SK-N-SH treated with all-trans-retinoic acid at 6 μM for 48 hours (cell line): ENCODE results near the gene TMEM164.

ENCODE experiments used
- ATAC-seq: fragments of 200-7000 bp; cut with Tn5 transposase; 3 replicates; pipeline ENCODE4 v1.9.1; 2020; ENCODE audit warnings: mild to moderate bottlenecking, moderate library complexity
- ARNTL ChIP-seq: fragments of 450-650 bp; formaldehyde crosslinking; IDR thresholded peaks from 2 replicates; pipeline ENCODE4 v1.5.0; 2020; ENCODE audit warnings: low read depth, mild to moderate bottlenecking, moderate library complexity, borderline replicate concordance
- BACH2 ChIP-seq: fragments of 250-450 bp; sonication (Bioruptor Pico); IDR thresholded peaks from 2 replicates; pipeline ENCODE4 v1.9.0; 2021; ENCODE audit warnings: mild to moderate bottlenecking, borderline replicate concordance
- CSDC2 ChIP-seq: fragments of 250-450 bp; sonication (Bioruptor Pico); IDR thresholded peaks from 2 replicates; pipeline ENCODE4 v1.5.0; 2020; ENCODE audit warnings: mild to moderate bottlenecking, moderate library complexity
- ESRRG ChIP-seq: fragments of 250-450 bp; sonication (Bioruptor Pico); IDR thresholded peaks from 2 replicates; pipeline ENCODE4 v1.6.1; 2021; ENCODE audit warnings: mild to moderate bottlenecking
- GLIS3 ChIP-seq: fragments of 250-450 bp; sonication (Bioruptor Pico); IDR thresholded peaks from 2 replicates; pipeline ENCODE4 v1.5.0; 2020; ENCODE audit warnings: mild to moderate bottlenecking, moderate library complexity
- ISL1 ChIP-seq: fragments of 250-450 bp; sonication (Bioruptor Pico); IDR thresholded peaks from 2 replicates; pipeline ENCODE4 v2.1.2; 2022; ENCODE audit warnings: mild to moderate bottlenecking, moderate library complexity
- OSR1 ChIP-seq: fragments of 250-450 bp; sonication (Bioruptor Pico); IDR thresholded peaks from 2 replicates; pipeline ENCODE4 v1.8.0; 2022; ENCODE audit warnings: moderate library complexity, mild to moderate bottlenecking, inconsistent platforms
- PPARA ChIP-seq: fragments of 250-450 bp; sonication (Bioruptor Pico); IDR thresholded peaks from 2 replicates; pipeline ENCODE4 v1.5.0; 2020; ENCODE audit warnings: mild to moderate bottlenecking, borderline replicate concordance
- RARB ChIP-seq: fragments of 250-450 bp; sonication (Bioruptor Pico); IDR thresholded peaks from 2 replicates; pipeline ENCODE4 v1.8.0; 2021; ENCODE audit warnings: mild to moderate bottlenecking, moderate library complexity
- SNAI2 ChIP-seq: fragments of 250-450 bp; sonication (Bioruptor Pico); IDR thresholded peaks from 2 replicates; pipeline ENCODE4 v1.5.0; 2020; ENCODE audit warnings: mild to moderate bottlenecking, moderate library complexity
- TCF4 ChIP-seq: fragments of 250-450 bp; sonication (Bioruptor Pico); IDR thresholded peaks from 2 replicates; pipeline ENCODE4 v1.8.0; 2021; ENCODE audit warnings: mild to moderate bottlenecking, moderate library complexity, borderline replicate concordance
- ZC3H10 ChIP-seq: fragments of 250-450 bp; sonication (Bioruptor Pico); IDR thresholded peaks from 2 replicates; pipeline ENCODE4 v1.5.1; 2021; ENCODE audit warnings: mild to moderate bottlenecking, moderate library complexity
- ZFP3 ChIP-seq: fragments of 250-450 bp; sonication (Bioruptor Pico); IDR thresholded peaks from 2 replicates; pipeline ENCODE4 v1.5.0; 2020; ENCODE audit warnings: mild to moderate bottlenecking, moderate library complexity
- ZFP30 ChIP-seq: fragments of 450-650 bp; formaldehyde crosslinking; IDR thresholded peaks from 2 replicates; pipeline ENCODE4 v1.5.0; 2022; ENCODE audit warnings: mild to moderate bottlenecking, moderate library complexity
- ZNF565 ChIP-seq: fragments of 450-650 bp; formaldehyde crosslinking; conservative IDR thresholded peaks from 2 replicates; pipeline ENCODE4 v1.5.0; 2020; ENCODE audit warnings: low read depth, mild to moderate bottlenecking, moderate library complexity
- ZNF8 ChIP-seq: fragments of 450-650 bp; formaldehyde crosslinking; IDR thresholded peaks from 2 replicates; pipeline ENCODE4 v1.5.0; 2020; ENCODE audit warnings: mild to moderate bottlenecking, moderate library complexity
- TF ChIP-seq, protein P1 (sequence below): fragments of 250-450 bp; sonication (Bioruptor Pico); IDR thresholded peaks from 2 replicates; pipeline ENCODE4 v1.5.1; 2021; ENCODE audit warnings: mild to moderate bottlenecking, moderate library complexity
- TF ChIP-seq, protein P2 (sequence below): fragments of 250-450 bp; sonication (Bioruptor Pico); IDR thresholded peaks from 2 replicates; pipeline ENCODE4 v1.5.0; 2020; ENCODE audit warnings: mild to moderate bottlenecking, moderate library complexity
- TF ChIP-seq, protein P3 (sequence below): fragments of 250-450 bp; sonication (Bioruptor Pico); IDR thresholded peaks from 2 replicates; pipeline ENCODE4 v1.5.1; 2020; ENCODE audit warnings: low read depth, mild to moderate bottlenecking, moderate library complexity

Gene TMEM164

DNA sequence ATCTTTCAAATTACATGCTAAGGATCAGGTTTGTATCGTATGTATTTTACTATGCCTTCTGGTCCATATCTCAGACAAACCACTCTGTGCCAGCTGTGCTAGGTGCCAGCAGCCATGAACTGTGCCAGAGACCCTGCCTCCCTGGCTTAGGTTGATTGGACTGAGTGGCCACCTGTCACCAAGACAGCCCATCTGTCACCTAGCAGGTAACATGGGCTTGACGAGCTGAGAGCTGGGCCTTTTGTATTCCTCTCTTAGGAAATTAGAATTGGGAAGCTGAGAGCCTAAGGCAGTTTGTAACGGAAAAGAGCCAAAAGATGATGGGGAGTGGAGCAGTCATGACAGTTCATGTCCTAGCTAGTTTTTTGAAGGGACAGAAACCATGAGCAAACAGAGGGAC, 42.5 kb downstream of the TMEM164 start (continued):
- TF ChIP-seq, protein P1, sequence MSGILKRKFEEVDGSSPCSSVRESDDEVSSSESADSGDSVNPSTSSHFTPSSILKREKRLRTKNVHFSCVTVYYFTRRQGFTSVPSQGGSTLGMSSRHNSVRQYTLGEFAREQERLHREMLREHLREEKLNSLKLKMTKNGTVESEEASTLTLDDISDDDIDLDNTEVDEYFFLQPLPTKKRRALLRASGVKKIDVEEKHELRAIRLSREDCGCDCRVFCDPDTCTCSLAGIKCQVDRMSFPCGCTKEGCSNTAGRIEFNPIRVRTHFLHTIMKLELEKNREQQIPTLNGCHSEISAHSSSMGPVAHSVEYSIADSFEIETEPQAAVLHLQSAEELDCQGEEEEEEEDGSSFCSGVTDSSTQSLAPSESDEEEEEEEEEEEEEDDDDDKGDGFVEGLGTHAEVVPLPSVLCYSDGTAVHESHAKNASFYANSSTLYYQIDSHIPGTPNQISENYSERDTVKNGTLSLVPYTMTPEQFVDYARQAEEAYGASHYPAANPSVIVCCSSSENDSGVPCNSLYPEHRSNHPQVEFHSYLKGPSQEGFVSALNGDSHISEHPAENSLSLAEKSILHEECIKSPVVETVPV (CRISPR knock-in tag) = no peak
- TF ChIP-seq ZNF8 = no peak
- no peak for TF ChIP-seq ZC3H10 (CRISPR knock-in tag)
- no peak for TF ChIP-seq GLIS3 (CRISPR knock-in tag)
- TF ChIP-seq ARNTL (CRISPR knock-in tag) = no peak
- TF ChIP-seq SNAI2 = no peak
- TF ChIP-seq TCF4 = no peak
- TF ChIP-seq, all 23 proteins: peak for 0

DNA sequence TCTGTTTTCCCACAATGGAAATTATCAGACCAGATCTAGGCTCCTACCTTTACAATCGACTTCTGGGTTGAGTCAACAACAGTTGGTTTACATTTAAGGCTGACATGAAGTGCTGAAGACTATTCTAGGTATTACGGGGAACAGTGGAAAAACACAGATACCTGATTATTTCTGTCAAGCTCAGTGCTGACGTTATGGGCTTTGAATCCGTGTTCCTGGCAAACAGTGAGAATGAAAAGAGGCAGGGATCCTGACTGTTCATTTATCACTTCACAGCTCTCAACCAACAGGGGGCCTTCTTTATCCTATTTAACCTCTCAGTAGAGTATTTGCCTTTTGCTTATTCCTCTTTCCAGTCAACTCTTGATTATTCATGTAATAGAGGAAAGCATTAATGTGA, 43.1 kb downstream of the TMEM164 start:
- TF ChIP-seq PPARA (no peak), ARNTL (CRISPR knock-in tag) (no peak), ISL1 (CRISPR knock-in tag) (no peak), ZNF8 (no peak), ESRRG (CRISPR knock-in tag) (no peak), RARB (CRISPR knock-in tag) (no peak), OSR1 (no peak), CSDC2 (no peak), ZFP3 (CRISPR knock-in tag) (no peak), GLIS3 (CRISPR knock-in tag) (no peak), ZFP30 (no peak)
- TF ChIP-seq, protein P2, sequence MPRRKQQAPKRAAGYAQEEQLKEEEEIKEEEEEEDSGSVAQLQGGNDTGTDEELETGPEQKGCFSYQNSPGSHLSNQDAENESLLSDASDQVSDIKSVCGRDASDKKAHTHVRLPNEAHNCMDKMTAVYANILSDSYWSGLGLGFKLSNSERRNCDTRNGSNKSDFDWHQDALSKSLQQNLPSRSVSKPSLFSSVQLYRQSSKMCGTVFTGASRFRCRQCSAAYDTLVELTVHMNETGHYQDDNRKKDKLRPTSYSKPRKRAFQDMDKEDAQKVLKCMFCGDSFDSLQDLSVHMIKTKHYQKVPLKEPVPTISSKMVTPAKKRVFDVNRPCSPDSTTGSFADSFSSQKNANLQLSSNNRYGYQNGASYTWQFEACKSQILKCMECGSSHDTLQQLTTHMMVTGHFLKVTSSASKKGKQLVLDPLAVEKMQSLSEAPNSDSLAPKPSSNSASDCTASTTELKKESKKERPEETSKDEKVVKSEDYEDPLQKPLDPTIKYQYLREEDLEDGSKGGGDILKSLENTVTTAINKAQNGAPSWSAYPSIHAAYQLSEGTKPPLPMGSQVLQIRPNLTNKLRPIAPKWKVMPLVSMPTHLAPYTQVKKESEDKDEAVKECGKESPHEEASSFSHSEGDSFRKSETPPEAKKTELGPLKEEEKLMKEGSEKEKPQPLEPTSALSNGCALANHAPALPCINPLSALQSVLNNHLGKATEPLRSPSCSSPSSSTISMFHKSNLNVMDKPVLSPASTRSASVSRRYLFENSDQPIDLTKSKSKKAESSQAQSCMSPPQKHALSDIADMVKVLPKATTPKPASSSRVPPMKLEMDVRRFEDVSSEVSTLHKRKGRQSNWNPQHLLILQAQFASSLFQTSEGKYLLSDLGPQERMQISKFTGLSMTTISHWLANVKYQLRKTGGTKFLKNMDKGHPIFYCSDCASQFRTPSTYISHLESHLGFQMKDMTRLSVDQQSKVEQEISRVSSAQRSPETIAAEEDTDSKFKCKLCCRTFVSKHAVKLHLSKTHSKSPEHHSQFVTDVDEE (CRISPR knock-in tag) = no peak
- TF ChIP-seq, protein P3, sequence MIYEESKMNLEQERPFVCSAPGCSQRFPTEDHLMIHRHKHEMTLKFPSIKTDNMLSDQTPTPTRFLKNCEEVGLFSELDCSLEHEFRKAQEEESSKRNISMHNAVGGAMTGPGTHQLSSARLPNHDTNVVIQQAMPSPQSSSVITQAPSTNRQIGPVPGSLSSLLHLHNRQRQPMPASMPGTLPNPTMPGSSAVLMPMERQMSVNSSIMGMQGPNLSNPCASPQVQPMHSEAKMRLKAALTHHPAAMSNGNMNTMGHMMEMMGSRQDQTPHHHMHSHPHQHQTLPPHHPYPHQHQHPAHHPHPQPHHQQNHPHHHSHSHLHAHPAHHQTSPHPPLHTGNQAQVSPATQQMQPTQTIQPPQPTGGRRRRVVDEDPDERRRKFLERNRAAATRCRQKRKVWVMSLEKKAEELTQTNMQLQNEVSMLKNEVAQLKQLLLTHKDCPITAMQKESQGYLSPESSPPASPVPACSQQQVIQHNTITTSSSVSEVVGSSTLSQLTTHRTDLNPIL = no peak
- TF ChIP-seq, protein P1 (CRISPR knock-in tag) = no peak
- peak; percentile 44; the same call in 1 of the 3 replicates for ATAC-seq

DNA sequence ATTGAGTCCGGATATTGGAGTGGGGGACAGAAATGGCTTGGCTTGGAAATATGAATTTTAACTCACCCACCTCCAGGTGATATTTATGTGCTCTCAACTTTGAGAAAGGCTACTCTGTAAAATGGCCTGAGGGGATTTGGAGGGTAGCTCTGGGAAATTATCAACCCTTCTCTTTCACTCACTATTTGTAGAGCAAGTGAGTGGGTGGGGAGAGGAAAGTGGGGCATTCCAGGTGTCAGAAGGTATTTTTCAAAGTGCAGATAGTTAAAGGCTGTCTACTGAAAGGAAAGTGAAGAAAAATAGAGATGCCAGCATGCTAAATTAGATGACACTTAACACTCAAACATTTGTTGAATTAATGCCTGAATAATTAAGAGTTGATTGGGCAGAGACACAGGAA, 44.1 kb downstream of the TMEM164 start:
- ATAC-seq = no peak
- TF ChIP-seq, protein P1 (CRISPR knock-in tag) = no peak
- TF ChIP-seq PPARA = no peak
- TF ChIP-seq, protein P3 = no peak
- TF ChIP-seq ARNTL (CRISPR knock-in tag) = no peak
- no peak for TF ChIP-seq CSDC2
- TF ChIP-seq ZC3H10 (CRISPR knock-in tag) = no peak
- no peak for TF ChIP-seq ZFP3 (CRISPR knock-in tag)
- TF ChIP-seq ZNF565 (CRISPR knock-in tag) = no peak
- TF ChIP-seq, protein P2 (CRISPR knock-in tag) = no peak
- TF ChIP-seq ZFP30 = no peak
- TF ChIP-seq GLIS3 (CRISPR knock-in tag) = no peak
- no peak for TF ChIP-seq ESRRG (CRISPR knock-in tag)
- TF ChIP-seq ISL1 (CRISPR knock-in tag) = no peak
- no peak for TF ChIP-seq BACH2 (CRISPR knock-in tag)
- TF ChIP-seq SNAI2 = no peak
- no peak for TF ChIP-seq RARB (CRISPR knock-in tag)
- TF ChIP-seq, all 23 proteins: peak for 0
